Measurements from ENCODE around the gene PRR36.

PRR36 gene

GRCh38 chr19:7912697-7913564 lies 38.7 kb upstream of the PRR36 start:
- DNase-seq (ENCODE audit: low spot score), result no peak

- DNase-seq (ENCODE audit: low spot score), result no peak
Measured at GRCh38 chr19:7912144-7912696, 38.0 kb upstream of the PRR36 start.

GRCh38 chr19:7911508-7912143 lies 37.4 kb upstream of the PRR36 start:
- DNase-seq (ENCODE audit: low spot score), result no peak

- DNase-seq (ENCODE audit: low spot score), result no peak
Measured at GRCh38 chr19:7910321-7911161, 36.4 kb upstream of the PRR36 start.

- DNase-seq (ENCODE audit: low spot score), result no peak
Measured at GRCh38 chr19:7909471-7910067, 35.4 kb upstream of the PRR36 start.

GRCh38 chr19:7908742-7909461 lies 34.7 kb upstream of the PRR36 start:
- DNase-seq (ENCODE audit: low spot score), result no peak

- no peak for DNase-seq (ENCODE audit: low spot score)
Measured at GRCh38 chr19:7908078-7908699, 34.0 kb upstream of the PRR36 start.

GRCh38 chr19:7907544-7907943 lies 33.4 kb upstream of the PRR36 start:
- no peak for DNase-seq (ENCODE audit: low spot score)

- no peak for DNase-seq (ENCODE audit: low spot score)
Measured at GRCh38 chr19:7907122-7907521, 32.9 kb upstream of the PRR36 start.

GRCh38 chr19:7905859-7906258 lies 31.7 kb upstream of the PRR36 start:
- DNase-seq (ENCODE audit: low spot score), result no peak

GRCh38 chr19:7905268-7905667 lies 31.1 kb upstream of the PRR36 start:
- no peak for DNase-seq (ENCODE audit: low spot score)

- DNase-seq (ENCODE audit: low spot score), result no peak
Measured at GRCh38 chr19:7904074-7905020, 30.2 kb upstream of the PRR36 start.

- peak; percentile 99 for DNase-seq (ENCODE audit: low spot score)
Measured at GRCh38 chr19:7903244-7904073, 29.3 kb upstream of the PRR36 start, which contains the start of gene MAP2K7. MAP2K7 (plus strand) TSS chr19:7903877; CDS start chr19:7903945, 68 bp downstream.

GRCh38 chr19:7902796-7903243 lies 28.6 kb upstream of the PRR36 start:
- DNase-seq (ENCODE audit: low spot score), result no peak

GRCh38 chr19:7901337-7901736 lies 27.1 kb upstream of the PRR36 start:
- no peak for DNase-seq (ENCODE audit: low spot score)

- DNase-seq (ENCODE audit: low spot score), result no peak
Measured at GRCh38 chr19:7900931-7901330, 26.7 kb upstream of the PRR36 start.

- no peak for DNase-seq (ENCODE audit: low spot score)
Measured at GRCh38 chr19:7900401-7900870, 26.2 kb upstream of the PRR36 start.

- no peak for DNase-seq (ENCODE audit: low spot score)
Measured at GRCh38 chr19:7899751-7900378, 25.7 kb upstream of the PRR36 start.
